ENCODE measurements around the gene SLC25A11. TPM values are rescaled to one million over a fixed set of nuclear protein-coding genes. Genes with fewer than 3 reads are reported as not detected.
"Not testable (repeated sequence)": the region's sequence is repeated elsewhere in the genome, so short reads cannot be mapped to it uniquely, and the experiment has no call there.

SLC25A11 gene
- total RNA-seq, 1 donor from 2014 or later: 44.7 TPM

GRCh38 chr17:4931963-4932362, 7.9 kb downstream of the SLC25A11 start, which contains the start of gene GP1BA:
Gene GP1BA (plus strand): TSS chr17:4932277. CDS start chr17:4932605, 328 bp downstream.
- no peak for TF ChIP-seq CTCF (IDR thresholded peaks at IDR 0.05; ENCODE audit: insufficient read depth, low read length, poor library complexity, severe bottlenecking)
- Histone ChIP-seq H3K4me3 (ENCODE audit: low read depth, low read length) (no peak within 1 kb of the TSS), H3K36me3 (ENCODE audit: control insufficient read depth, insufficient read depth, low read length) (no peaks in the 10 kb centered on the region), H3K27me3 (ENCODE audit: control insufficient read depth, insufficient read depth, low read length) (no peaks in the 10 kb centered on the region)
- no peak for DNase-seq (ENCODE audit: low read depth)

GRCh38 chr17:4928881-4929280, 11.0 kb downstream of the SLC25A11 start:
- H3K27me3 ChIP-seq (ENCODE audit: control insufficient read depth, insufficient read depth, low read length): no peaks in the 10 kb centered on the region
- no peak overlapping the region for H3K4me3 ChIP-seq (ENCODE audit: low read depth, low read length)
- TF ChIP-seq CTCF (IDR thresholded peaks at IDR 0.05; ENCODE audit: insufficient read depth, low read length, poor library complexity, severe bottlenecking): no peak
- no peaks in the 10 kb centered on the region for H3K36me3 ChIP-seq (ENCODE audit: control insufficient read depth, insufficient read depth, low read length)
- no peak for DNase-seq (ENCODE audit: low read depth)

- not testable (repeated sequence) for H3K4me3 ChIP-seq (ENCODE audit: low read depth, low read length); DNase-seq (ENCODE audit: low read depth); H3K27me3 ChIP-seq (ENCODE audit: control insufficient read depth, insufficient read depth, low read length); H3K36me3 ChIP-seq (ENCODE audit: control insufficient read depth, insufficient read depth, low read length)
Measured at GRCh38 chr17:4926577-4927335, 13.1 kb downstream of the SLC25A11 start.

- H3K36me3 ChIP-seq (ENCODE audit: control insufficient read depth, insufficient read depth, low read length): no peaks in the 10 kb centered on the region
- no peak overlapping the region for H3K4me3 ChIP-seq (ENCODE audit: low read depth, low read length)
- no peak for TF ChIP-seq CTCF (IDR thresholded peaks at IDR 0.05; ENCODE audit: insufficient read depth, low read length, poor library complexity, severe bottlenecking)
- DNase-seq (ENCODE audit: low read depth): no peak
- no peaks in the 10 kb centered on the region for H3K27me3 ChIP-seq (ENCODE audit: control insufficient read depth, insufficient read depth, low read length)
Measured at GRCh38 chr17:4921320-4921719, 18.5 kb downstream of the SLC25A11 start.

- no peak for TF ChIP-seq CTCF (IDR thresholded peaks at IDR 0.05; ENCODE audit: insufficient read depth, low read length, poor library complexity, severe bottlenecking)
- DNase-seq (ENCODE audit: low read depth): no peak
- Histone ChIP-seq H3K36me3 (ENCODE audit: control insufficient read depth, insufficient read depth, low read length) (no peaks in the 10 kb centered on the region), H3K4me3 (ENCODE audit: low read depth, low read length) (no peak overlapping the region), H3K27me3 (ENCODE audit: control insufficient read depth, insufficient read depth, low read length) (no peaks in the 10 kb centered on the region)
Measured at GRCh38 chr17:4920351-4921048, 19.3 kb downstream of the SLC25A11 start.

GRCh38 chr17:4919511-4920047, 20.3 kb downstream of the SLC25A11 start:
- TF ChIP-seq CTCF (IDR thresholded peaks at IDR 0.05; ENCODE audit: insufficient read depth, low read length, poor library complexity, severe bottlenecking): no peak
- Histone ChIP-seq H3K27me3 (ENCODE audit: control insufficient read depth, insufficient read depth, low read length) (no peaks in the 10 kb centered on the region), H3K4me3 (ENCODE audit: low read depth, low read length) (no peak overlapping the region), H3K36me3 (ENCODE audit: control insufficient read depth, insufficient read depth, low read length) (no peaks in the 10 kb centered on the region)
- no peak for DNase-seq (ENCODE audit: low read depth)

- H3K4me3 ChIP-seq (ENCODE audit: low read depth, low read length); H3K27me3 ChIP-seq (ENCODE audit: control insufficient read depth, insufficient read depth, low read length); DNase-seq (ENCODE audit: low read depth); H3K36me3 ChIP-seq (ENCODE audit: control insufficient read depth, insufficient read depth, low read length): not testable (repeated sequence)
Measured at GRCh38 chr17:4914551-4914950, 25.3 kb downstream of the SLC25A11 start.

Measured in kidney epithelial cell (primary cell).